ENCODE data around the gene OR10J1.

OR10J1 gene

GRCh38 chr1:159468321-159468720 lies 28.8 kb downstream of the OR10J1 start:
- no peak overlapping the region for H3K4me3 ChIP-seq (ENCODE audit: insufficient read depth, low read length, poor library complexity, severe bottlenecking)
- H3K9me3 ChIP-seq (ENCODE audit: insufficient read depth, low read length): no peaks in the 10 kb centered on the region

GRCh38 chr1:159469921-159470533 lies 30.5 kb downstream of the OR10J1 start:
- Histone ChIP-seq H3F3A (ENCODE audit: insufficient read depth) (no peaks in the 10 kb centered on the region), H3K9ac (ENCODE audit: low read length) (no peak overlapping the region)
- TF ChIP-seq CTCF (IDR thresholded peaks at IDR 0.05; ENCODE audit: insufficient read depth, low read length, poor library complexity, severe bottlenecking) (no peak), EZH2phosphoT487 (conservative IDR thresholded peaks at IDR 0.05; ENCODE audit: low read length) (no peak)

More at GRCh38 chr1:159468321-159468720, 28.8 kb downstream of the OR10J1 start:
- no peaks in the 10 kb centered on the region for H4K20me1 ChIP-seq (ENCODE audit: low read depth, low read length)
- no peaks in the 10 kb centered on the region for H3K9me2 ChIP-seq (replicated peaks; ENCODE audit: insufficient read depth, low read length)
- H3K27ac ChIP-seq (ENCODE audit: low read depth, low read length): no peak overlapping the region
- TF ChIP-seq CTCF (IDR thresholded peaks at IDR 0.05; ENCODE audit: insufficient read depth, low read length, poor library complexity, severe bottlenecking): no peak
- no peak for TF ChIP-seq EZH2phosphoT487 (conservative IDR thresholded peaks at IDR 0.05; ENCODE audit: low read length)
- no peaks in the 10 kb centered on the region for H3K36me3 ChIP-seq (ENCODE audit: low read length)
- H3K4me2 ChIP-seq (ENCODE audit: low read depth, low read length, poor library complexity, severe bottlenecking): no peak overlapping the region
- H3K9ac ChIP-seq (ENCODE audit: low read length): no peak overlapping the region
- H3F3A ChIP-seq (ENCODE audit: insufficient read depth): no peaks in the 10 kb centered on the region
- H3K79me2 ChIP-seq (ENCODE audit: insufficient read depth, low read length): no peaks in the 10 kb centered on the region
- no peaks in the 10 kb centered on the region for H3K27me3 ChIP-seq (ENCODE audit: low read length)
- H2AFZ ChIP-seq (ENCODE audit: low read depth, low read length, severe bottlenecking): no peak overlapping the region

GRCh38 chr1:159473335-159473734 lies 33.8 kb downstream of the OR10J1 start:
- no peaks in the 10 kb centered on the region for H3K9me3 ChIP-seq (ENCODE audit: insufficient read depth, low read length)
- H3K27me3 ChIP-seq (ENCODE audit: low read length): no peaks in the 10 kb centered on the region
- H2AFZ ChIP-seq (ENCODE audit: low read depth, low read length, severe bottlenecking): no peak overlapping the region
- H3K4me2 ChIP-seq (ENCODE audit: low read depth, low read length, poor library complexity, severe bottlenecking): no peak overlapping the region
- H3K79me2 ChIP-seq (ENCODE audit: insufficient read depth, low read length): no peaks in the 10 kb centered on the region
- H3K27ac ChIP-seq (ENCODE audit: low read depth, low read length): no peak overlapping the region
- H3K9me2 ChIP-seq (replicated peaks; ENCODE audit: insufficient read depth, low read length): no peaks in the 10 kb centered on the region
- TF ChIP-seq EZH2phosphoT487 (conservative IDR thresholded peaks at IDR 0.05; ENCODE audit: low read length): no peak
- TF ChIP-seq CTCF (IDR thresholded peaks at IDR 0.05; ENCODE audit: insufficient read depth, low read length, poor library complexity, severe bottlenecking): no peak
- no peak overlapping the region for H3K9ac ChIP-seq (ENCODE audit: low read length)
- no peaks in the 10 kb centered on the region for H3F3A ChIP-seq (ENCODE audit: insufficient read depth)
- no peaks in the 10 kb centered on the region for H3K36me3 ChIP-seq (ENCODE audit: low read length)
- H3K4me3 ChIP-seq (ENCODE audit: insufficient read depth, low read length, poor library complexity, severe bottlenecking): no peak overlapping the region
- no peaks in the 10 kb centered on the region for H4K20me1 ChIP-seq (ENCODE audit: low read depth, low read length)

More at GRCh38 chr1:159469921-159470533, 30.5 kb downstream of the OR10J1 start:
- no peaks in the 10 kb centered on the region for H4K20me1 ChIP-seq (ENCODE audit: low read depth, low read length)
- no peak overlapping the region for H3K27ac ChIP-seq (ENCODE audit: low read depth, low read length)
- no peaks in the 10 kb centered on the region for H3K36me3 ChIP-seq (ENCODE audit: low read length)
- H3K79me2 ChIP-seq (ENCODE audit: insufficient read depth, low read length): no peaks in the 10 kb centered on the region
- no peak overlapping the region for H3K4me3 ChIP-seq (ENCODE audit: insufficient read depth, low read length, poor library complexity, severe bottlenecking)
- no peaks in the 10 kb centered on the region for H3K9me2 ChIP-seq (replicated peaks; ENCODE audit: insufficient read depth, low read length)
- H3K9me3 ChIP-seq (ENCODE audit: insufficient read depth, low read length): no peaks in the 10 kb centered on the region
- no peak overlapping the region for H2AFZ ChIP-seq (ENCODE audit: low read depth, low read length, severe bottlenecking)
- no peak overlapping the region for H3K4me2 ChIP-seq (ENCODE audit: low read depth, low read length, poor library complexity, severe bottlenecking)
- H3K27me3 ChIP-seq (ENCODE audit: low read length): no peaks in the 10 kb centered on the region
